Cardiac muscle cell (in vitro differentiated cells and primary cell): Measurements from ENCODE around the gene PTF1A. TPM values are rescaled to one million over a fixed set of nuclear protein-coding genes. Genes with fewer than 3 reads are reported as not detected.

Experiments used
- DNase-seq, 2 donors: peaks; one replicate each; pipeline versions ENCODE4 v3.0.0 to v3.0.0-alpha.2; 2010 to 2017; ENCODE audit warnings: low read depth in 1 of 2, low spot score in 1 of 2
- H3K27ac ChIP-seq: fragments of 200-600 bp; sonication (generic); 2 replicates; pipeline ENCODE4 v1.5.1; 2016
- H3K27me3 ChIP-seq: fragments of 200-600 bp; sonication (generic); 2 replicates; pipeline ENCODE4 v1.6.0; 2016; ENCODE audit warnings: control low read depth
- H3K36me3 ChIP-seq: fragments of 200-600 bp; sonication (generic); 2 replicates; pipeline ENCODE4 v1.5.1; 2016; ENCODE audit warnings: control low read depth
- H3K4me1 ChIP-seq: fragments of 200-600 bp; sonication (generic); 2 replicates; pipeline ENCODE4 v1.8.1; 2017; ENCODE audit warnings: low read depth, mild to moderate bottlenecking, mixed run types
- H3K4me3 ChIP-seq: fragments of 200-600 bp; sonication (generic); 2 replicates; pipeline ENCODE4 v1.5.1; 2016; ENCODE audit warnings: mild to moderate bottlenecking
- H3K9me3 ChIP-seq: fragments of 200-600 bp; sonication (generic); 2 replicates; pipeline ENCODE4 v1.5.1; 2017; ENCODE audit warnings: low read depth, mild to moderate bottlenecking, control low read depth
- polyA plus RNA-seq: library from polyadenylated mRNA; unstranded; fragments of >200 nt; fragmentation: Nextera tagmentation; extraction: Ambion mirVana; gene quantifications from 2 replicates; pipeline ENCODE4 v1.2.1, GENCODE V29; 2016
- total RNA-seq: library from RNA; depleted of rRNA; stranded (reverse); fragments of >200 nt; gene quantifications from 2 replicates; pipeline ENCODE4 v1.2.3, GENCODE V29; 2016
- TF ChIP-seq, protein P1 (sequence below): IDR thresholded peaks from 2 replicates; pipeline ENCODE4 v1.5.1; 2012; ENCODE audit warnings: low read depth, mild to moderate bottlenecking, low read length

PTF1A gene
- total and polyA plus RNA-seq, 2 experiments from 2014 or later = not detected

DNA sequence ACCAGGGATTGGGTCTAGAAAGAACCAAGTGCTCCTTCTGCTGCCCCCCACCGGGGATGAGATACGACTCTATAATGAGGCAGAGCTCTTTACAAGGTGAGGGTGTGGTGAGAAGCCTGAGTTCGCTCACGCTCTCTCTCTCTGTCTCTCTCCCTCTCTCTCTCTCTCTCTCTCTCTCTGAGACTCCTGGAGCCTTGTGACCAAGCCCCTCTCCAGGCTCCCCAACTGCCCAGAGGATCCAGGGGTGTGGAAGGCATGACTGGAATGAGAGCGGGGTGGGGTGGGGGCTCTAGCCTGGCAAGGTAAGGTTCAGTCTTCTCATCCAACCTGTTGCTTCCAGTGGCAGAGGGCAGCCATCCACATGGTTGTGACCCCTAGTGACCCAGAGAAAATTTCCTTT, 3.1 kb upstream of the PTF1A start:
- Histone ChIP-seq H3K9me3 (no peaks in the 10 kb centered on the region), H3K4me3 (no peak overlapping the region), H3K36me3 (no peaks in the 10 kb centered on the region), H3K27me3 (peaks cover 100% of the 10 kb centered on the region), H3K27ac (no peak overlapping the region), H3K4me1 (no peaks in the 10 kb centered on the region)
- no peak for DNase-seq
- TF ChIP-seq, protein P1, sequence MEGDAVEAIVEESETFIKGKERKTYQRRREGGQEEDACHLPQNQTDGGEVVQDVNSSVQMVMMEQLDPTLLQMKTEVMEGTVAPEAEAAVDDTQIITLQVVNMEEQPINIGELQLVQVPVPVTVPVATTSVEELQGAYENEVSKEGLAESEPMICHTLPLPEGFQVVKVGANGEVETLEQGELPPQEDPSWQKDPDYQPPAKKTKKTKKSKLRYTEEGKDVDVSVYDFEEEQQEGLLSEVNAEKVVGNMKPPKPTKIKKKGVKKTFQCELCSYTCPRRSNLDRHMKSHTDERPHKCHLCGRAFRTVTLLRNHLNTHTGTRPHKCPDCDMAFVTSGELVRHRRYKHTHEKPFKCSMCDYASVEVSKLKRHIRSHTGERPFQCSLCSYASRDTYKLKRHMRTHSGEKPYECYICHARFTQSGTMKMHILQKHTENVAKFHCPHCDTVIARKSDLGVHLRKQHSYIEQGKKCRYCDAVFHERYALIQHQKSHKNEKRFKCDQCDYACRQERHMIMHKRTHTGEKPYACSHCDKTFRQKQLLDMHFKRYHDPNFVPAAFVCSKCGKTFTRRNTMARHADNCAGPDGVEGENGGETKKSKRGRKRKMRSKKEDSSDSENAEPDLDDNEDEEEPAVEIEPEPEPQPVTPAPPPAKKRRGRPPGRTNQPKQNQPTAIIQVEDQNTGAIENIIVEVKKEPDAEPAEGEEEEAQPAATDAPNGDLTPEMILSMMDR = no peak

DNA sequence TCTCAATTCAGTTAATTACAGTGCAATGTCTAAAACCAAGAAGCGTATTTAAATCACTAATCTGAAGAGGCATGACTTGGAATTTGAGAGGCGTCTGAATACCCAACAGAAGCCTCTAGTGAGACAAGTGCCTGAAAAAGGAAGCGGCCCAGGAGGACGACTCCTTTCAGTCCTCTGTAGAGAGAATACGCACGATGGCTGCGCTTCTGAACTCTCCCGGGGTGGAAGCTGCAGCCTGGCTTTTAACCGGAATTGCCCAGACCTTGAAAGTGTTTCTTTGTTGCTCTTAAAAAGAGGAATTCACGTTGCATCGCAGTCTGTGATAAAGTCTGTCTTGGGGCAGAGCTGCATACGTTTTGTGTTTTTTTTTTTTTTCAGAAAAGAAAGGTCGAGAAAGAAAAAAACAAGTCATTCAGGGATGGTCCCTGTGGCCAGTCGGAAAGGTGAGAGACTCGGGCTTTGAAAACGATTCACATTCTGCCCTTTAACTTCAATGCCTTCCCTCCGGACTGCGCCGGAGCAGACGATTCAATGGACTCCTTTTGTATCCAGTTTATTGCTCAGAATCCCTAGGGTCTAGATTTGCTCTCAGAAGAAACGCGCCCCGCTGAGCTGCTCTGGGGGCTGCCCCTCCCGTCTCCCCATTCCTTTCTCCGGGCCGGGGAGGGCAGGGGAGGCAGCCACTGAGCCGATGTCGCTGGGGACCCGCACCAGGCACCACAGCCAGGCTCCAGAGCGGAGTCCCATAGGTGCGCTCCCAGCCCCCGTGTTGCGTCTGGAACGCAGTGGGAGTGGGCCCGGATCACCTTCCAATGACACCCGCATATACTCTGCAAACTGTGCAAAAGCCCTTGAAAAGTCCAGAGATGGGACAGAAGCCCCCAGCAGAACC, 994 bp upstream of the PTF1A start:
- H3K27ac ChIP-seq = no peak overlapping the region
- H3K36me3 ChIP-seq = no peaks in the 10 kb centered on the region
- H3K9me3 ChIP-seq = no peaks in the 10 kb centered on the region
- TF ChIP-seq, protein P1 = no peak
- no peak for DNase-seq
- H3K27me3 ChIP-seq = peaks cover 100% of the 10 kb centered on the region
- no peaks in the 10 kb centered on the region for H3K4me1 ChIP-seq
- H3K4me3 ChIP-seq = no peak overlapping the region

DNA sequence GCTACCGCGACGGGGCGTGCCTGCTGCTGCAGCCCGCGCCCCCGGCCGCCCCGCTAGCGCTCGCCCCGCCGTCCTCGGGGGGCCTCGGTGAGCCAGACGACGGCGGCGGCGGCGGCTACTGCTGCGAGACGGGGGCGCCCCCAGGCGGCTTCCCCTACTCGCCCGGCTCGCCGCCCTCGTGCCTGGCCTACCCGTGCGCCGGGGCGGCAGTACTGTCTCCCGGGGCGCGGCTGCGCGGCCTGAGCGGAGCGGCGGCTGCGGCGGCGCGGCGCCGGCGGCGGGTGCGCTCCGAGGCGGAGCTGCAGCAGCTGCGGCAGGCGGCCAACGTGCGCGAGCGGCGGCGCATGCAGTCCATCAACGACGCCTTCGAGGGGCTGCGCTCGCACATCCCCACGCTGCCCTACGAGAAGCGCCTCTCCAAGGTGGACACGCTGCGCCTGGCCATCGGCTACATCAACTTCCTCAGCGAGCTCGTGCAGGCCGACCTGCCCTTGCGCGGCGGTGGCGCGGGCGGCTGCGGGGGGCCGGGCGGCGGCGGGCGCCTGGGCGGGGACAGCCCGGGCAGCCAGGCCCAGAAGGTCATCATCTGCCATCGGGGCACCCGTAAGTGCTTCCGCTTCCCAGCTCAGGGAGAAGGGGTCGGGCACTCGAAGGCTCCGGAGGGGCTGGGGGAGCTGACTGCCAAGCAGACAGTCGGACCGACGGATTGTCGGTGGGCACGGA, 761 bp downstream of the PTF1A start:
- Histone ChIP-seq H3K27ac (no peak overlapping the region), H3K4me3 (no peak overlapping the region), H3K4me1 (no peaks in the 10 kb centered on the region), H3K9me3 (no peaks in the 10 kb centered on the region), H3K27me3 (peaks cover 100% of the 10 kb centered on the region), H3K36me3 (no peaks in the 10 kb centered on the region)
- peak in 1 of 2 donors; percentile 45 for DNase-seq
- TF ChIP-seq, protein P1 = no peak

DNA sequence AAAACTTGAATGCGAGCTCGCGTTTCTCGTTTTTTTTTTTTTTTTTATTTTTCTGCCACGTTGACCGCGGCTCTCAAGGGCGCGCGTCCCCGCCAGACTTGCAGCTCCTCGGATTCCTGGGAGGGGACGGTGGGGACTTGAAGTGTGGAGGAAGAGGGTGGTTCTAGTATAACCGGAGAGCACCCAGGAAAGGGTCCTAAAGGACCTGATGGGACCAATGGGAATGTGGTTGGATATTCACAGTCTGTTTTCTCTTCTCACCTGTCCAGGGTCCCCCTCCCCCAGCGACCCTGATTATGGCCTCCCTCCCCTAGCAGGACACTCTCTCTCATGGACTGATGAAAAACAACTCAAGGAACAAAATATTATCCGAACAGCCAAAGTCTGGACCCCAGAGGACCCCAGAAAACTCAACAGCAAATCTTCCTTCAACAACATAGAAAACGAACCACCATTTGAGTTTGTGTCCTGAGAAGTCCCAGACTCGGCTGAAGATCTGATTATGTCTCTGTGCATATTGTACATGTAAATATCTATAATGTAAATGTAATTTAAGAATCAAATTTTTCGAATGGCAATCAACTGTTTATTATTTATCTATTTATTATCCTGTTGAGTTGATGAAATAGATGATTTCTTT, 1.4 kb downstream of the PTF1A start:
- Histone ChIP-seq H3K4me1 (no peaks in the 10 kb centered on the region), H3K4me3 (no peak overlapping the region), H3K36me3 (no peaks in the 10 kb centered on the region), H3K27me3 (peaks cover 100% of the 10 kb centered on the region), H3K9me3 (no peaks in the 10 kb centered on the region), H3K27ac (no peak overlapping the region)
- TF ChIP-seq, protein P1 = no peak
- no peak for DNase-seq

DNA sequence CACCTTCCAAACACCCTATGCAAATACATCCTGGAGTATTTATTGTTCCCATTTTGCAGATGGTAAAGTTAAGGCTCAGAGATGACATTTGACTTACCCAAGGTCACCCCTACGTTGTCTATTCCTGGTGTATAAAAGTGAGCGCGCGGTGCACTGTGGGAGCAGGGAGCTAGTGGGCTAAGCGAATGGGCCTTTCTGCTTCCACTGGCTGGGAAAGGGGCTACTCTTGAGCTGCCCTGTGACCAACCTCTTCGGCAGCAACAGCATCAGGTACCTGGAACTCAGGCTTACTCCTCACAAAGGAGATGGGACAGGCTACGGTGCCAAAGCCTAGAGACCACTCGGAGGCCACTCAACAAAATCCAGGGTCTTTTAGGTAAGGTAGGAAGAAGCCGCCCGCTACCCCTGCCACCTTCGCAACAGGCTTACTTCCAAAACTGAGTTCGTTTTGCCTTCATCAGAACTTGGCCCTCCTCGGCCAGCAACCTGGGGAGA, 2.4 kb downstream of the PTF1A start:
- H3K4me1 ChIP-seq = no peaks in the 10 kb centered on the region
- H3K27ac ChIP-seq = no peak overlapping the region
- DNase-seq = no peak
- no peaks in the 10 kb centered on the region for H3K9me3 ChIP-seq
- peak overlapping the region; percentile 11 for H3K4me3 ChIP-seq
- TF ChIP-seq, protein P1 = no peak
- H3K36me3 ChIP-seq = no peaks in the 10 kb centered on the region
- peaks cover 100% of the 10 kb centered on the region for H3K27me3 ChIP-seq
